Immature natural killer cell (primary cell): Measurements from ENCODE around the gene TAP2. TPM values are rescaled to one million over a fixed set of nuclear protein-coding genes. Genes with fewer than 3 reads are reported as not detected.
"Not testable (repeated sequence)": the region's sequence is repeated elsewhere in the genome, so short reads cannot be mapped to it uniquely, and the experiment has no call there.

Experiments used
- DNase-seq, 3 donors: peaks; one replicate each; pipeline ENCODE4 v3.0.0; 2022; ENCODE audit warnings: mixed read lengths in 1 of 3
- H3K27ac Mint-ChIP-seq, 6 donors: one replicate each; pipeline ENCODE4 v1.8.0; 2020; ENCODE audit warnings: mixed read lengths in 6 of 6, mild to moderate bottlenecking in 5 of 6, inconsistent platforms in 4 of 6, moderate library complexity in 3 of 6
- H3K27me3 Mint-ChIP-seq, 3 donors: one replicate each; pipeline ENCODE4 v1.8.0; 2020 to 2021; ENCODE audit warnings: low read depth in 3 of 3, mild to moderate bottlenecking in 3 of 3, mixed read lengths in 3 of 3, moderate library complexity in 3 of 3, inconsistent platforms in 1 of 3
- H3K36me3 Mint-ChIP-seq, 3 donors: one replicate each; pipeline ENCODE4 v1.8.0; 2020; ENCODE audit warnings: mixed read lengths in 3 of 3, inconsistent platforms in 2 of 3, mild to moderate bottlenecking in 2 of 3
- H3K4me1 Mint-ChIP-seq, 2 donors: one replicate each; pipeline ENCODE4 v1.8.0; 2020; ENCODE audit warnings: inconsistent platforms in 2 of 2, mild to moderate bottlenecking in 2 of 2, mixed read lengths in 2 of 2, moderate library complexity in 1 of 2
- H3K4me3 Mint-ChIP-seq, 5 donors: one replicate each; pipeline ENCODE4 v1.8.0; 2020; ENCODE audit warnings: mild to moderate bottlenecking in 5 of 5, mixed read lengths in 5 of 5, inconsistent platforms in 3 of 5, moderate library complexity in 3 of 5
- H3K9me3 Mint-ChIP-seq, 6 donors: one replicate each; pipeline ENCODE4 v1.8.0; 2020; ENCODE audit warnings: mild to moderate bottlenecking in 6 of 6, mixed read lengths in 6 of 6, inconsistent platforms in 4 of 6, moderate library complexity in 3 of 6
- polyA plus RNA-seq, 3 donors: library from polyadenylated mRNA; unstranded; fragments of 300-500 nt; fragmentation: Illumina TruSeq; gene quantifications; one replicate each; pipeline ENCODE4 v1.2.3, GENCODE V29; 2021

Gene TAP2
- polyA plus RNA-seq, 3 donors from 2014 or later: 16.9 to 67.6 (median 30.4) TPM

GRCh38 chr6:32814145-32814544 is 24.4 kb downstream of the TAP2 start:
- Mint-ChIP-seq H3K27ac (no peak overlapping the region), H3K9me3 (no peaks in the 10 kb centered on the region), H3K4me1 (peaks cover 0 to 1% of the 10 kb centered on the region in 2 donors), H3K27me3 (peaks cover 0 to 3% (median 0%) of the 10 kb centered on the region in 3 donors), H3K4me3 (no peak overlapping the region), H3K36me3 (peaks cover 5 to 14% (median 7%) of the 10 kb centered on the region in 3 donors)
- no peak for DNase-seq

- H3K27ac Mint-ChIP-seq: no peak overlapping the region
- H3K4me1 Mint-ChIP-seq: peaks cover 5 to 8% of the 10 kb centered on the region in 2 donors
- H3K27me3 Mint-ChIP-seq: peaks cover 4 to 12% (median 10%) of the 10 kb centered on the region in 3 donors
These were observed 29.4 kb downstream of the TAP2 start for GRCh38 chr6:32809171-32809570.

GRCh38 chr6:32807020-32807580 is 31.4 kb downstream of the TAP2 start:
- peaks cover 0 to 3% (median under 1%) of the 10 kb centered on the region in 3 donors for H3K36me3 Mint-ChIP-seq
- peaks cover 8 to 24% (median 14%) of the 10 kb centered on the region in 3 donors for H3K27me3 Mint-ChIP-seq
- peak overlapping the region in 2 of 5 donors; percentile 3 to 15 for H3K4me3 Mint-ChIP-seq
- no peaks in the 10 kb centered on the region for H3K9me3 Mint-ChIP-seq
- H3K4me1 Mint-ChIP-seq: peaks cover 5 to 8% of the 10 kb centered on the region in 2 donors
- H3K27ac Mint-ChIP-seq: no peak overlapping the region
- DNase-seq: peak in 2 of 3 donors; percentile 11 to 12

More at GRCh38 chr6:32809171-32809570, 29.4 kb downstream of the TAP2 start:
- peaks cover 3 to 8% (median 7%) of the 10 kb centered on the region in 3 donors for H3K36me3 Mint-ChIP-seq
- no peak overlapping the region for H3K4me3 Mint-ChIP-seq
- DNase-seq: no peak
- H3K9me3 Mint-ChIP-seq: no peaks in the 10 kb centered on the region

GRCh38 chr6:32805404-32805803 is 33.1 kb downstream of the TAP2 start:
- H3K4me1 Mint-ChIP-seq, H3K4me3 Mint-ChIP-seq, H3K27ac Mint-ChIP-seq, DNase-seq, H3K36me3 Mint-ChIP-seq, H3K9me3 Mint-ChIP-seq: not testable (repeated sequence)
- peaks cover 8 to 24% (median 20%) of the 10 kb centered on the region in 3 donors for H3K27me3 Mint-ChIP-seq

GRCh38 chr6:32803416-32803815 is 35.1 kb downstream of the TAP2 start:
- H3K9me3 Mint-ChIP-seq: peaks cover 0 to 7% (median 2%) of the 10 kb centered on the region in 6 donors
- no peak for DNase-seq
- no peak overlapping the region for H3K27ac Mint-ChIP-seq
- no peak overlapping the region for H3K4me3 Mint-ChIP-seq
- peaks cover 5 to 8% of the 10 kb centered on the region in 2 donors for H3K4me1 Mint-ChIP-seq
- H3K27me3 Mint-ChIP-seq: peaks cover 8 to 27% (median 20%) of the 10 kb centered on the region in 3 donors
- peaks cover 0 to 6% (median 4%) of the 10 kb centered on the region in 3 donors for H3K36me3 Mint-ChIP-seq

- Mint-ChIP-seq H3K27ac (no peak overlapping the region), H3K4me1 (peaks cover 10 to 11% of the 10 kb centered on the region in 2 donors)
These were observed 38.8 kb downstream of the TAP2 start for GRCh38 chr6:32799740-32800139.

GRCh38 chr6:32799168-32799567 is 39.4 kb downstream of the TAP2 start:
- Mint-ChIP-seq H3K27me3 (peaks cover 4 to 30% (median 28%) of the 10 kb centered on the region in 3 donors), H3K4me3 (no peak overlapping the region)

More at GRCh38 chr6:32799740-32800139, 38.8 kb downstream of the TAP2 start:
- Mint-ChIP-seq H3K36me3 (peaks cover 0 to 8% (median 4%) of the 10 kb centered on the region in 3 donors), H3K9me3 (peaks cover 0 to 7% (median 4%) of the 10 kb centered on the region in 6 donors), H3K27me3 (peaks cover 5 to 28% (median 24%) of the 10 kb centered on the region in 3 donors), H3K4me3 (no peak overlapping the region)
- no peak for DNase-seq

GRCh38 chr6:32796848-32797776 is 41.4 kb downstream of the TAP2 start:
- peaks cover 10 to 11% of the 10 kb centered on the region in 2 donors for H3K4me1 Mint-ChIP-seq
- peak; percentile 60 to 68 (median 65) for DNase-seq
- peak overlapping the region in 2 of 6 donors; percentile 8 to 32 for H3K27ac Mint-ChIP-seq
- peaks cover 0 to 8% (median 4%) of the 10 kb centered on the region in 3 donors for H3K36me3 Mint-ChIP-seq
- peaks cover 0 to 7% (median 4%) of the 10 kb centered on the region in 6 donors for H3K9me3 Mint-ChIP-seq
- H3K4me3 Mint-ChIP-seq: peak overlapping the region; percentile 45 to 74 (median 54)
- peaks cover 2 to 26% (median 21%) of the 10 kb centered on the region in 3 donors for H3K27me3 Mint-ChIP-seq

More at GRCh38 chr6:32799168-32799567, 39.4 kb downstream of the TAP2 start:
- Mint-ChIP-seq H3K36me3 (peaks cover 0 to 8% (median 4%) of the 10 kb centered on the region in 3 donors), H3K9me3 (peaks cover 0 to 7% (median 4%) of the 10 kb centered on the region in 6 donors), H3K4me1 (peaks cover 10 to 11% of the 10 kb centered on the region in 2 donors), H3K27ac (peak overlapping the region in 1 of 6 donors; percentile 8)
- DNase-seq: no peak

- peaks cover 0 to 7% (median 4%) of the 10 kb centered on the region in 6 donors for H3K9me3 Mint-ChIP-seq
These were observed 44.0 kb downstream of the TAP2 start for GRCh38 chr6:32794510-32794909.

GRCh38 chr6:32792901-32793435 is 45.6 kb downstream of the TAP2 start:
- DNase-seq: no peak
- Mint-ChIP-seq H3K4me3 (no peak overlapping the region), H3K27me3 (peaks cover 2 to 29% (median 25%) of the 10 kb centered on the region in 3 donors), H3K4me1 (peaks cover 10 to 11% of the 10 kb centered on the region in 2 donors), H3K36me3 (no peaks in the 10 kb centered on the region), H3K9me3 (no peaks in the 10 kb centered on the region), H3K27ac (no peak overlapping the region)

More at GRCh38 chr6:32794510-32794909, 44.0 kb downstream of the TAP2 start:
- peaks cover 2 to 25% (median 21%) of the 10 kb centered on the region in 3 donors for H3K27me3 Mint-ChIP-seq
- no peak for DNase-seq
- no peak overlapping the region for H3K27ac Mint-ChIP-seq
- peaks cover 0 to 8% (median 4%) of the 10 kb centered on the region in 3 donors for H3K36me3 Mint-ChIP-seq
- no peak overlapping the region for H3K4me3 Mint-ChIP-seq
- peaks cover 10 to 11% of the 10 kb centered on the region in 2 donors for H3K4me1 Mint-ChIP-seq

- H3K27ac Mint-ChIP-seq: no peak overlapping the region
- no peaks in the 10 kb centered on the region for H3K4me1 Mint-ChIP-seq
- no peak overlapping the region for H3K4me3 Mint-ChIP-seq
- peaks cover 2 to 34% (median 14%) of the 10 kb centered on the region in 3 donors for H3K27me3 Mint-ChIP-seq
- no peaks in the 10 kb centered on the region for H3K36me3 Mint-ChIP-seq
- no peak for DNase-seq
- H3K9me3 Mint-ChIP-seq: no peaks in the 10 kb centered on the region
These were observed 48.2 kb downstream of the TAP2 start for GRCh38 chr6:32790306-32790705.
